GM13977 (cell line): Measurements from ENCODE around the gene SENP1.

Experiments used
- DNase-seq: peaks from one replicate; pipeline ENCODE4 v3.0.0; 2012; ENCODE audit warnings: low spot score
- in situ Hi-C: fragments of 300-500 bp; cut with MboI; formaldehyde crosslinking; loops from one replicate; pipeline ENCODE4 v1.12.0; 2022; ENCODE audit warnings: low sequenced_read_pairs, low pct_unique_long_range_greater_than_20kb, mixed read lengths, inconsistent platforms; ENCODE audit not compliant: unreplicated experiment
- TF ChIP-seq, protein P1 (sequence below): IDR thresholded peaks from 2 replicates; pipeline ENCODE4 v1.5.1; 2012; ENCODE audit warnings: mild to moderate bottlenecking, control low read depth; ENCODE audit not compliant: insufficient read depth; ENCODE audit errors: extremely low read depth, missing control alignments

Gene SENP1

GRCh38 chr12:48016373-48017020 lies 89.4 kb downstream of the SENP1 start:
- no peak for DNase-seq
- TF ChIP-seq, protein P1, sequence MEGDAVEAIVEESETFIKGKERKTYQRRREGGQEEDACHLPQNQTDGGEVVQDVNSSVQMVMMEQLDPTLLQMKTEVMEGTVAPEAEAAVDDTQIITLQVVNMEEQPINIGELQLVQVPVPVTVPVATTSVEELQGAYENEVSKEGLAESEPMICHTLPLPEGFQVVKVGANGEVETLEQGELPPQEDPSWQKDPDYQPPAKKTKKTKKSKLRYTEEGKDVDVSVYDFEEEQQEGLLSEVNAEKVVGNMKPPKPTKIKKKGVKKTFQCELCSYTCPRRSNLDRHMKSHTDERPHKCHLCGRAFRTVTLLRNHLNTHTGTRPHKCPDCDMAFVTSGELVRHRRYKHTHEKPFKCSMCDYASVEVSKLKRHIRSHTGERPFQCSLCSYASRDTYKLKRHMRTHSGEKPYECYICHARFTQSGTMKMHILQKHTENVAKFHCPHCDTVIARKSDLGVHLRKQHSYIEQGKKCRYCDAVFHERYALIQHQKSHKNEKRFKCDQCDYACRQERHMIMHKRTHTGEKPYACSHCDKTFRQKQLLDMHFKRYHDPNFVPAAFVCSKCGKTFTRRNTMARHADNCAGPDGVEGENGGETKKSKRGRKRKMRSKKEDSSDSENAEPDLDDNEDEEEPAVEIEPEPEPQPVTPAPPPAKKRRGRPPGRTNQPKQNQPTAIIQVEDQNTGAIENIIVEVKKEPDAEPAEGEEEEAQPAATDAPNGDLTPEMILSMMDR: no peak
- in situ Hi-C loops: no loop called here

- TF ChIP-seq, protein P1: no peak
- in situ Hi-C loops: no loop called here
- no peak for DNase-seq
These were observed 89.9 kb downstream of the SENP1 start for GRCh38 chr12:48015954-48016353.

- TF ChIP-seq, protein P1: no peak
- no peak for DNase-seq
- in situ Hi-C loops: no loop called here
These were observed 90.8 kb downstream of the SENP1 start for GRCh38 chr12:48015129-48015528.

DNA sequence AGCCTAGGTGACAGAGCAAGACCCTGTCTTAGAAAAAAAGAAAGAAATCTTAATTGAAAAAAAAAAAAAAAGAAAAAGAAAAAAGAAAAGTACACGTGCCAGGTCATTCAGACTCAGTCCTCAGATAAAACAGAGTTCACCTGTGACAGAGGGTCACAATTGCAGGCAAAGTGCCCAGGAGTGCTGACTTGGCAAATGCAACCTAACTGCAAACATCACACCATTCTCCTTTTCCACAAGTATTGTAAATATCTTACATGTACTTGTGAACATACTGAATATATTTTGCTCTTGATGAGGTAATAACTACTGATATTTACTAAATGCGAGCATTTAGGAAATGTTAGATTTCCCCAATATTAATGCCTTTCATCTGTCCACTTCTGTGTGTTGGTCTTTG lies 92.6 kb downstream of the SENP1 start:
- TF ChIP-seq, protein P1: no peak
- no peak for DNase-seq
- in situ Hi-C loops: no loop called here

DNA sequence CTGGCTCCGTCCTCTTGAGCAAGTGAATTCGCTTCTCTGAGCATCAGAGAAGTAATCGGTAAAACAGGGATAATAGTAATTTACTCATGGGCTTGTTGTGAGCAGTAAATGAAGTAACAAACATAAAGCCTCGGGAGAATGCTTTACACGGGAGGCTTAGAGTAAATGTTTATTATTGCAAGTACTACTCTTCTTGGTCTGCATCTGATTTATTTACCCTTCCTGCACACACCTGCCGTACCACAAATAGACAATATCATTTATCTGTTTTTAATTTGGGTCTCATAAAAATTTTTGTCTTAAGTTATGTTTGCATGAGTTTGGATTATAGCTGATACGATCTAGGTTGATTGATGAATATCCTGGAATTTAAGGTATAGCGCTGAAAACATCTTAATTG lies 93.8 kb downstream of the SENP1 start:
- TF ChIP-seq, protein P1: no peak
- in situ Hi-C loops: no loop called here
- no peak for DNase-seq

- in situ Hi-C loops: no loop called here
- no peak for DNase-seq
- TF ChIP-seq, protein P1: no peak
These were observed 95.4 kb downstream of the SENP1 start for GRCh38 chr12:48010366-48010970.
